ENCODE measurements around the gene DLGAP4.

DNA sequence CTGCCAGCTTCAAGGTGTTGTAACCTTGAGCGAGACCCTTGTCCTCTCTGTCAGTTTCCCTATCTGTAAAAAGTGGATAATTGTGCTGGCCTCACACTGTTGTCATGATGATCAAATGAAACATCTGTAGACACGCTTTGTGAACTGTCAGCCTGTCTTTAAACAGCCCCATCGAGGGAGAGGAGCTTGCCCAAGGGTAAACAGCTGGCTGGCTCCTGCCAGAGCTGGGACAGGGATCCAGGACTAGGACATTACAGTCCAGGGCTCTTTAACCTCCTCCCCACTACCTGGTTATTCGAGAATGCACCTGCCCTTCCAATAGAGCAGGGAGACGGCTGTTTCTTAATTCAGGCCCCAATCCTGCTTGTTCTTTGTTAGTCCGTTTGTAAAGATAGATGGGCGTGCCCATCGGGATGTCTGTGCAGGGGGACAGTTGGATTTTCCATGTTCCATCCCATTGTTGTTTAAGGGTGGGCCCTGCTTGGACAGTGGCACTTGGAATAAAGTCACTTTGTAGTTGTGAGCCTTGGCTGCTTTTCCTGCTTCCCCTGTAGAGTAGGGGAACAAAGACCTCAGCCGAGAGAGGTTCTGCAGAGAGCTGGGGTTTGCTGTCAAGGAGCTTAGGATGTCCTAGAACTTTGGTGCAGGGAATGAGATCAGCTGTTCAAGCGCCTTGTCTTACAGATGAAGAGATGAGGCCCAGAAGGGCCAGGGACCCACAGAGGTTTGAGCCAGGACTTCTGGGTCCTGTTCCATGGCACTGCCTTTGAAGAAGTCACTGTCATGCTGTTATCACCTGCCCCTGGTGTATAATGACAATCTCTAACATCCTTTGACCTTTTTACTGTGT lies 157.3 kb downstream of the DLGAP4 start:
- TF ChIP-seq, protein P1, sequence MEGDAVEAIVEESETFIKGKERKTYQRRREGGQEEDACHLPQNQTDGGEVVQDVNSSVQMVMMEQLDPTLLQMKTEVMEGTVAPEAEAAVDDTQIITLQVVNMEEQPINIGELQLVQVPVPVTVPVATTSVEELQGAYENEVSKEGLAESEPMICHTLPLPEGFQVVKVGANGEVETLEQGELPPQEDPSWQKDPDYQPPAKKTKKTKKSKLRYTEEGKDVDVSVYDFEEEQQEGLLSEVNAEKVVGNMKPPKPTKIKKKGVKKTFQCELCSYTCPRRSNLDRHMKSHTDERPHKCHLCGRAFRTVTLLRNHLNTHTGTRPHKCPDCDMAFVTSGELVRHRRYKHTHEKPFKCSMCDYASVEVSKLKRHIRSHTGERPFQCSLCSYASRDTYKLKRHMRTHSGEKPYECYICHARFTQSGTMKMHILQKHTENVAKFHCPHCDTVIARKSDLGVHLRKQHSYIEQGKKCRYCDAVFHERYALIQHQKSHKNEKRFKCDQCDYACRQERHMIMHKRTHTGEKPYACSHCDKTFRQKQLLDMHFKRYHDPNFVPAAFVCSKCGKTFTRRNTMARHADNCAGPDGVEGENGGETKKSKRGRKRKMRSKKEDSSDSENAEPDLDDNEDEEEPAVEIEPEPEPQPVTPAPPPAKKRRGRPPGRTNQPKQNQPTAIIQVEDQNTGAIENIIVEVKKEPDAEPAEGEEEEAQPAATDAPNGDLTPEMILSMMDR (IDR thresholded peaks at IDR 0.05 in 2 of 3, conservative IDR thresholded peaks at IDR 0.05 in 1 of 3; ENCODE audit: control insufficient read depth in 2 of 3, extremely low read depth in 1 of 3, insufficient read depth in 1 of 3, low read depth in 3 of 3, low read length in 3 of 3), result no peak
- TF ChIP-seq ATF2 (IDR thresholded peaks at IDR 0.05; ENCODE audit: low read length) (no peak), FOS (IDR thresholded peaks at IDR 0.05; ENCODE audit: borderline replicate concordance, extremely low read depth, insufficient read length) (no peak), YY1 (IDR thresholded peaks at IDR 0.05; ENCODE audit: low read depth, low read length) (no peak), POLR2AphosphoS5 (IDR thresholded peaks at IDR 0.05; ENCODE audit: low read length) (no peak), MXI1 (IDR thresholded peaks at IDR 0.05; ENCODE audit: low read depth, low read length) (no peak), HDAC6 (IDR thresholded peaks at IDR 0.05; ENCODE audit: unreplicated experiment) (no peak)

Data from GM12878 (cell line).